CD14-positive monocyte (primary cell): ENCODE results near the gene RPS6KA3. TPM values are rescaled to one million over a fixed set of nuclear protein-coding genes. Genes with fewer than 3 reads are reported as not detected.

Experiments used
- DNase-seq, 3 donors: peaks; one replicate each; pipeline ENCODE4 v3.0.0-alpha.2; 2011 to 2022
- H2AFZ ChIP-seq: 2 replicates; pipeline ENCODE4 v1.6.0; 2012; ENCODE audit warnings: mild to moderate bottlenecking, low read depth, low read length, inconsistent platforms; ENCODE audit not compliant: insufficient read depth, poor library complexity, severe bottlenecking
- H3K27ac ChIP-seq, 2 donors: 1 replicate in 1 of 2; 2 replicates in 1 of 2; pipeline ENCODE4 v1.5.1; 2012 to 2013; ENCODE audit warnings: low read length in 2 of 2, control low read depth in 1 of 2, inconsistent platforms in 1 of 2, low read depth in 1 of 2, mild to moderate bottlenecking in 1 of 2
- H3K27me3 ChIP-seq, 2 donors: one replicate each; pipeline versions ENCODE4 v1.6.0 to v1.6.1; 2011 to 2013; ENCODE audit warnings: low read length in 2 of 2; ENCODE audit not compliant: control insufficient read depth in 2 of 2, insufficient read depth in 2 of 2
- H3K36me3 ChIP-seq, 2 donors: replicated peaks in 1 of 2; 1 replicate in 1 of 2; 2 replicates in 1 of 2; pipeline versions ENCODE4 v1.5.1 to v1.6.1; 2012 to 2013; ENCODE audit warnings: low read length in 2 of 2, control low read depth in 1 of 2, inconsistent platforms in 1 of 2, mild to moderate bottlenecking in 1 of 2; ENCODE audit not compliant: insufficient read depth in 2 of 2, control insufficient read depth in 1 of 2
- H3K4me1 ChIP-seq, 2 donors: 1 replicate in 1 of 2; 2 replicates in 1 of 2; pipeline versions ENCODE4 v1.5.1 to v1.6.1; 2012 to 2013; ENCODE audit warnings: low read length in 2 of 2, control low read depth in 1 of 2, inconsistent platforms in 1 of 2, mild to moderate bottlenecking in 1 of 2, moderate library complexity in 1 of 2; ENCODE audit not compliant: insufficient read depth in 2 of 2, control insufficient read depth in 1 of 2
- H3K4me2 ChIP-seq: replicated peaks from 2 replicates; pipeline ENCODE3; 2012; ENCODE audit warnings: low read length, moderate library complexity, mild to moderate bottlenecking; ENCODE audit not compliant: poor library complexity, severe bottlenecking; ENCODE audit errors: extremely low read depth
- H3K4me3 ChIP-seq, 3 experiments: fragments of 200-600 bp in 1 of 3; sonication (generic) in 1 of 3; replicated peaks in 1 of 3; 1 replicate in 2 of 3; 2 replicates in 1 of 3; pipeline ENCODE4 v1.5.1; 2011 to 2013; ENCODE audit warnings: low read length in 3 of 3, mild to moderate bottlenecking in 3 of 3, control low read depth in 2 of 3, low read depth in 2 of 3, inconsistent platforms in 1 of 3, moderate library complexity in 1 of 3
- H3K79me2 ChIP-seq: 2 replicates; pipeline ENCODE4 v1.6.0; 2012; ENCODE audit warnings: mild to moderate bottlenecking, control low read depth, inconsistent platforms, low read length, moderate library complexity; ENCODE audit not compliant: insufficient read depth
- H3K9ac ChIP-seq: 2 replicates; pipeline ENCODE4 v1.6.0; 2017; ENCODE audit warnings: low read length, mild to moderate bottlenecking; ENCODE audit not compliant: insufficient read depth, poor library complexity, severe bottlenecking
- H3K9me3 ChIP-seq, 2 donors: replicated peaks in 1 of 2; 1 replicate in 1 of 2; 2 replicates in 1 of 2; pipeline versions ENCODE4 v1.5.1 to v1.6.1; 2012 to 2013; ENCODE audit warnings: low read length in 2 of 2, control low read depth in 1 of 2; ENCODE audit not compliant: control insufficient read depth in 1 of 2, insufficient read depth in 1 of 2
- H4K20me1 ChIP-seq: 2 replicates; pipeline ENCODE4 v1.6.0; 2012; ENCODE audit warnings: mild to moderate bottlenecking, low read length, control low read depth, moderate library complexity; ENCODE audit not compliant: insufficient read depth
- H3K27ac Mint-ChIP-seq, 7 donors: one replicate each; pipeline ENCODE4 v1.8.0; 2020; ENCODE audit warnings: mild to moderate bottlenecking in 7 of 7, mixed read lengths in 7 of 7, moderate library complexity in 6 of 7, inconsistent platforms in 2 of 7
- H3K27me3 Mint-ChIP-seq, 3 donors: one replicate each; pipeline ENCODE4 v1.8.0; 2021 to 2022; ENCODE audit warnings: low read depth in 3 of 3, mild to moderate bottlenecking in 3 of 3, mixed read lengths in 3 of 3, moderate library complexity in 3 of 3, inconsistent platforms in 1 of 3
- H3K36me3 Mint-ChIP-seq, 2 donors: one replicate each; pipeline ENCODE4 v1.8.0; 2020; ENCODE audit warnings: mixed read lengths in 2 of 2, inconsistent platforms in 1 of 2, mild to moderate bottlenecking in 1 of 2
- H3K4me1 Mint-ChIP-seq: one replicate; pipeline ENCODE4 v1.8.0; 2020; ENCODE audit warnings: mild to moderate bottlenecking, mixed read lengths
- H3K4me3 Mint-ChIP-seq, 2 donors: one replicate each; pipeline ENCODE4 v1.8.0; 2020; ENCODE audit warnings: mild to moderate bottlenecking in 2 of 2, mixed read lengths in 2 of 2, moderate library complexity in 1 of 2
- H3K9me3 Mint-ChIP-seq, 7 donors: one replicate each; pipeline ENCODE4 v1.8.0; 2020 to 2022; ENCODE audit warnings: mixed read lengths in 7 of 7, mild to moderate bottlenecking in 6 of 7, moderate library complexity in 6 of 7, inconsistent platforms in 2 of 7
- WGBS: methylation state at CpG from one replicate; pipeline ENCODE4 v1.1.5; 2013; ENCODE audit warnings: missing lambda C conversion rate; ENCODE audit not compliant: insufficient coverage; 5-methylcytosine and 5-hydroxymethylcytosine counted together
- intact Hi-C, 2 donors: fragments of 100-400 bp; cut with micrococcal nuclease; formaldehyde crosslinking; loops; one replicate each; pipeline versions ENCODE4 v1.15.0 to v1.15.1; 2023
- polyA plus RNA-seq, 3 donors: library from polyadenylated mRNA; depleted of rRNA in 1 of 3; unstranded in 2 of 3; stranded (reverse) in 1 of 3; fragments of 300-500 nt in 2 of 3; fragments of >200 nt in 1 of 3; fragmentation: Illumina TruSeq in 2 of 3; gene quantifications; 1 replicate in 2 of 3; 2 replicates in 1 of 3; pipeline ENCODE4 v1.2.3, GENCODE V29; 2012 to 2021
- TF ChIP-seq, protein P1 (sequence below): fragments of 200-600 bp; IDR thresholded peaks from one replicate; pipeline ENCODE4 v1.8.0; 2022; ENCODE audit warnings: antibody characterized with exemption, mild to moderate bottlenecking

RPS6KA3 gene
- polyA plus RNA-seq, 3 donors = 14.6 to 28.2 (median 21.6) TPM

DNA sequence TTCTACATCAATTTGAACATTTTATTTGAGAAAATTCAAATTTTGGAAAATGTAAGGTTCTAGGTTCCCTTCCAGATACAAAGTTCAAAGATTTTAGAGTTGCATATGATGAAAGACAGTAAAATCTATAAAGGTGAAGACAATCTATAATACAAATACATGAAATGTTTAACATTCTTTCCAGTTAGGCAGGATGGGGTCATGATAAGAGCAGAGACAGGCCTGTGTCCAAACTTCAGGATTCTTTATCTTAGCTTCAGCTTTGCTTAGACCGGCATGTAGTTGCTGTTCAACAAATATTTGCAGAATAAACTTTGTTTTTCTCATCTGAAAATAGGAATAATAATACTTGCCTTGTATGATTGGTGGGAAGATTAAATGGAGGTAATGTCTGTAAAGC lies 4.5 kb upstream of the RPS6KA3 start:
- H3K27ac ChIP-seq = no peak overlapping the region
- no peaks in the 10 kb centered on the region for H4K20me1 ChIP-seq
- H3K27ac Mint-ChIP-seq = peak overlapping the region in 1 of 7 donors; percentile 40
- no peak overlapping the region for H3K9ac ChIP-seq
- no peak overlapping the region for H3K4me2 ChIP-seq
- H3K36me3 Mint-ChIP-seq = no peaks in the 10 kb centered on the region
- H3K4me3 Mint-ChIP-seq = no peak overlapping the region
- peaks cover 0 to 24% (median 9%) of the 10 kb centered on the region in 7 donors for H3K9me3 Mint-ChIP-seq
- H3K9me3 ChIP-seq = peaks cover 0 to 5% of the 10 kb centered on the region in 2 donors
- no peaks in the 10 kb centered on the region for H3K36me3 ChIP-seq
- peaks cover 3% of the 10 kb centered on the region for H3K79me2 ChIP-seq
- TF ChIP-seq, protein P1, sequence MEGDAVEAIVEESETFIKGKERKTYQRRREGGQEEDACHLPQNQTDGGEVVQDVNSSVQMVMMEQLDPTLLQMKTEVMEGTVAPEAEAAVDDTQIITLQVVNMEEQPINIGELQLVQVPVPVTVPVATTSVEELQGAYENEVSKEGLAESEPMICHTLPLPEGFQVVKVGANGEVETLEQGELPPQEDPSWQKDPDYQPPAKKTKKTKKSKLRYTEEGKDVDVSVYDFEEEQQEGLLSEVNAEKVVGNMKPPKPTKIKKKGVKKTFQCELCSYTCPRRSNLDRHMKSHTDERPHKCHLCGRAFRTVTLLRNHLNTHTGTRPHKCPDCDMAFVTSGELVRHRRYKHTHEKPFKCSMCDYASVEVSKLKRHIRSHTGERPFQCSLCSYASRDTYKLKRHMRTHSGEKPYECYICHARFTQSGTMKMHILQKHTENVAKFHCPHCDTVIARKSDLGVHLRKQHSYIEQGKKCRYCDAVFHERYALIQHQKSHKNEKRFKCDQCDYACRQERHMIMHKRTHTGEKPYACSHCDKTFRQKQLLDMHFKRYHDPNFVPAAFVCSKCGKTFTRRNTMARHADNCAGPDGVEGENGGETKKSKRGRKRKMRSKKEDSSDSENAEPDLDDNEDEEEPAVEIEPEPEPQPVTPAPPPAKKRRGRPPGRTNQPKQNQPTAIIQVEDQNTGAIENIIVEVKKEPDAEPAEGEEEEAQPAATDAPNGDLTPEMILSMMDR = no peak
- no peak overlapping the region for H2AFZ ChIP-seq
- intact Hi-C loops = no loop called here
- DNase-seq = no peak
- H3K4me1 ChIP-seq = peaks cover 3 to 6% of the 10 kb centered on the region in 2 donors
- no peaks in the 10 kb centered on the region for H3K4me1 Mint-ChIP-seq
- H3K27me3 ChIP-seq = peaks cover 0 to 3% of the 10 kb centered on the region in 2 donors
- no CpG with 5 or more reads among the region's 1 CpG for WGBS
- peaks cover 0 to 16% (median 0%) of the 10 kb centered on the region in 3 donors for H3K27me3 Mint-ChIP-seq
- no peak overlapping the region for H3K4me3 ChIP-seq

DNA sequence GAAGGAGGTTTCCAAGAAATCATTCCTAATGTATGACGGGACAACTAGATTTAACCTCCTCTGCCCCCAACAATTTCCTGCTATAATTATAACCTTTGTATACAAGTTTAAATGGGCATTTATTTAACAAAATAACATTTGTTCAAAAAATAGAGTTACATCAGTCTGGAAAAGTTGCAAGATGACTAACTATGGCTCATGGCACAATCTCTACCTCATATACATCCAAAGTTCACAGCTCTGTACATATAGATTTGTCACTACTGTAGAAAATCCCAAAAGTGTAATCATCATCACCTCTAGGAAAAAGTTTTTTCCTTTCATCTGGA lies 3.8 kb upstream of the RPS6KA3 start:
- no peak overlapping the region for H3K4me3 Mint-ChIP-seq
- WGBS = no CpG with 5 or more reads among the region's 1 CpG
- Histone ChIP-seq H2AFZ (no peak overlapping the region), H3K36me3 (no peaks in the 10 kb centered on the region), H3K27me3 (peaks cover 0 to 3% of the 10 kb centered on the region in 2 donors), H3K4me3 (no peak overlapping the region), H3K4me2 (no peak overlapping the region), H3K4me1 (peaks cover 3 to 6% of the 10 kb centered on the region in 2 donors), H3K79me2 (peaks cover 9% of the 10 kb centered on the region), H4K20me1 (no peaks in the 10 kb centered on the region), H3K9me3 (peaks cover 0 to 5% of the 10 kb centered on the region in 2 donors), H3K9ac (no peak overlapping the region), H3K27ac (no peak overlapping the region)
- intact Hi-C loops = no loop called here
- TF ChIP-seq, protein P1 = no peak
- peaks cover 0 to 20% (median 0%) of the 10 kb centered on the region in 3 donors for H3K27me3 Mint-ChIP-seq
- H3K27ac Mint-ChIP-seq = no peak overlapping the region
- DNase-seq = peak in 1 of 3 donors; percentile 51
- H3K4me1 Mint-ChIP-seq = no peaks in the 10 kb centered on the region
- no peaks in the 10 kb centered on the region for H3K36me3 Mint-ChIP-seq
- H3K9me3 Mint-ChIP-seq = peaks cover 0 to 30% (median 14%) of the 10 kb centered on the region in 7 donors
